ENCODE data around the gene CAD. TPM values are rescaled to one million over a fixed set of nuclear protein-coding genes. Genes with fewer than 3 reads are reported as not detected.

CAD gene
- total and polyA plus RNA-seq, 2 of the 4 experiments (the other 2 are of a cell fraction): 12.9 to 38.7 TPM

DNA sequence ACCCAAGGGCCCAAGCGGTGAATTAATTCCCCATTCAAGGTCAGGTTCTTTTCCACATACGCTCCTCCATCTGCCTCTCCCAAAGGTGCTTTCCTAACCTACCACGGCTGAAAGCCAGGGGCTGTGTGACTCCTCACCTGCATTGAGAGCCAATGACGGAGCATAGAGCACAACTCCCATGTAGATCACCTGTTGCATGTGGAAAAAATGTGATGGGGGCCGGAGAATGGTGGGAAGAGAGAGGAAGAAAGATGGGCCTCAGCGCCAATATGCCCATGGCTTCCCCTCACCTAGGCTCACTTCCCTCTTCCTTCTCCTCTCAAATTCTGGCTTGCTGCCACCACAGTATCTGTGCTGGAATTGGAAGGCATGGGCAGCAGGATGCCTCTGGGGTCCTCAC lies 10.8 kb upstream of the CAD start:
- Histone ChIP-seq H3K23ac (ENCODE audit: low read depth, low read length) (no peak overlapping the region), H3K18ac (ENCODE audit: low read depth, low read length) (no peak overlapping the region), H2AFZ (replicated peaks; ENCODE audit: low read length, poor library complexity) (no peak overlapping the region), H3K56ac (ENCODE audit: extremely low read depth, insufficient read depth, low read length) (no peak overlapping the region), H3K9me1 (ENCODE audit: insufficient read depth, low read length) (no peaks in the 10 kb centered on the region; the same call in 1 of the 2 replicates), H3K9me3 (ENCODE audit: control insufficient read depth, insufficient read depth, low read length) (no peaks in the 10 kb centered on the region), H3K14ac (replicated peaks; ENCODE audit: low read depth, low read length) (no peak overlapping the region), H4K91ac (ENCODE audit: insufficient read depth, low read depth, low read length) (no peak overlapping the region), H2AK5ac (ENCODE audit: low read depth, low read length) (no peak overlapping the region), H3K4me1 (ENCODE audit: control insufficient read depth, insufficient read depth, low read length) (peaks cover 3% of the 10 kb centered on the region; the same call in 1 of the 2 replicates), H2BK20ac (ENCODE audit: low read depth, low read length) (no peak overlapping the region), H3K36me3 (ENCODE audit: control insufficient read depth, insufficient read depth, low read length) (peaks cover 56% of the 10 kb centered on the region), H3K4me2 (ENCODE audit: low read depth, low read length) (no peak overlapping the region), H4K5ac (ENCODE audit: low read depth, low read length) (no peak overlapping the region), H2BK5ac (ENCODE audit: low read depth, low read length, poor library complexity, severe bottlenecking) (no peak overlapping the region), H2AK9ac (replicated peaks; ENCODE audit: low read depth, low read length, poor library complexity) (no peak overlapping the region), H3K27me3 (ENCODE audit: control insufficient read depth, insufficient read depth, low read length) (no peaks in the 10 kb centered on the region), H3K9ac (ENCODE audit: low read depth, low read length) (no peak overlapping the region), H3K4ac (ENCODE audit: low read depth, low read length) (no peak overlapping the region), H2BK120ac (ENCODE audit: low read depth, low read length) (no peak overlapping the region), H2BK15ac (ENCODE audit: low read depth, low read length) (no peak overlapping the region), H4K8ac (ENCODE audit: low read depth in 2 of 2, low read length in 2 of 2) (no peak overlapping the region), H3K79me1 (ENCODE audit: low read depth in 1 of 2, low read length in 2 of 2) (peaks cover 4 to 5% of the 10 kb centered on the region in 2 experiments; a peak in 3 of 4 replicates), H4K20me1 (ENCODE audit: insufficient read depth, low read length) (no peaks in the 10 kb centered on the region), H3K27ac (ENCODE audit: insufficient read depth, low read length) (no peak overlapping the region), H3K4me3 (ENCODE audit: insufficient read depth, low read depth, low read length) (no peak overlapping the region)
- ATAC-seq (ENCODE audit: low read depth) (no peak), DNase-seq (no peak)
- in situ Hi-C loops (cut with MboI; ENCODE audit: low sequenced_read_pairs) (no loop called here), intact Hi-C loops (cut with micrococcal nuclease) (no loop called here), dilution Hi-C loops (cut with HindIII; ENCODE audit: low sequenced_read_pairs, unreplicated experiment) (no loop called here)
- TF ChIP-seq CHD1 (IDR thresholded peaks at IDR 0.05; ENCODE audit: low read depth, low read length) (no peak), MAZ (IDR thresholded peaks at IDR 0.05; ENCODE audit: borderline replicate concordance, low read depth, low read length) (no peak), BHLHE40 (IDR thresholded peaks at IDR 0.05; ENCODE audit: low read depth, low read length) (no peak), FOS (IDR thresholded peaks at IDR 0.05; ENCODE audit: low read depth, low read length) (no peak), MAFK (IDR thresholded peaks at IDR 0.05; ENCODE audit: low read depth, low read length) (no peak), RFX5 (IDR thresholded peaks at IDR 0.05; ENCODE audit: low read depth, low read length) (no peak), CTCF (conservative IDR thresholded peaks at IDR 0.05; ENCODE audit: low read depth, low read length) (no peak), RCOR1 (IDR thresholded peaks at IDR 0.05; ENCODE audit: insufficient replicate concordance, low read length) (no peak), USF2 (IDR thresholded peaks at IDR 0.05; ENCODE audit: low read depth, low read length) (no peak), SMC3 (IDR thresholded peaks at IDR 0.05; ENCODE audit: low read depth, low read length) (no peak), CEBPB (IDR thresholded peaks at IDR 0.05; ENCODE audit: low read depth, low read length) (no peak)
- WGBS, 2 experiments (ENCODE audit: extremely low coverage in 2 of 2, insufficient read length in 1 of 2): no CpG with 5 or more reads among the region's 6 CpGs
- no TSS peak for BruUV-seq (replicated peaks)
- ChIA-PET CTCF (no interaction called here), POLR2A (ENCODE audit: unreplicated experiment) (no interaction called here)

Data from IMR-90 (cell line).